BE2C (cell line): ENCODE results near the gene SFTA2.

Source experiments
- DNase-seq: peaks from one replicate; pipeline ENCODE4 v3.0.0-alpha.2; 2020
- H3K27me3 ChIP-seq: fragments of 250-450 bp; sonication (Bioruptor Pico); 2 replicates; pipeline ENCODE4 v1.5.1; 2020; ENCODE audit warnings: mild to moderate bottlenecking
- H3K36me3 ChIP-seq: fragments of 250-450 bp; sonication (Bioruptor Pico); 2 replicates; pipeline ENCODE4 v1.5.1; 2020; ENCODE audit warnings: mild to moderate bottlenecking
- H3K4me1 ChIP-seq: fragments of 250-450 bp; sonication (Bioruptor Pico); 2 replicates; pipeline ENCODE4 v1.5.1; 2020
- H3K4me3 ChIP-seq: 2 replicates; pipeline ENCODE4 v1.5.1; 2011; ENCODE audit warnings: low read depth, low read length
- H3K9me3 ChIP-seq: fragments of 250-450 bp; sonication (Bioruptor Pico); 2 replicates; pipeline ENCODE4 v1.5.1; 2020
- TF ChIP-seq, protein P1 (sequence below): IDR thresholded peaks from 2 replicates; pipeline ENCODE4 v1.5.1; 2012; ENCODE audit warnings: mild to moderate bottlenecking, low read depth, low read length

Gene SFTA2

DNA sequence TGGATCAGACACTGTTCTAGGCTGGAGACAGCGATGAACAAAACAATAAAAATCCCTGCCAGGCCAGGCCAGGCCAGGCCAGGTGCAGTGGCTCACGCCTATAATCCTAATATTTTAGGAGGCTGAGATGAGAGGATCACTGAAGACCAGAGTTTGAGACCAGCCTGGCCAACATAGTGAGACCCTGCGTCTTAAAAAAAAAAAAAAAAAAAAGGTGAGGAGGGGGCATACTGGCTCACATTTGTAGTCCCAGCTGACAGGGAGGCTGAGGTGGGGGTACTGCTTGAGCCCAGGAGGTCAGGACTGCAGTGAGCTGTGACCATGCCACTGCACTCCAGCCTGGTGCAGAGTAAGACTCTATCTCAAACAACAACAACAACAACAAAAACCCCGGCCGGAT, 13.3 kb upstream of the SFTA2 start:
- TF ChIP-seq, protein P1, sequence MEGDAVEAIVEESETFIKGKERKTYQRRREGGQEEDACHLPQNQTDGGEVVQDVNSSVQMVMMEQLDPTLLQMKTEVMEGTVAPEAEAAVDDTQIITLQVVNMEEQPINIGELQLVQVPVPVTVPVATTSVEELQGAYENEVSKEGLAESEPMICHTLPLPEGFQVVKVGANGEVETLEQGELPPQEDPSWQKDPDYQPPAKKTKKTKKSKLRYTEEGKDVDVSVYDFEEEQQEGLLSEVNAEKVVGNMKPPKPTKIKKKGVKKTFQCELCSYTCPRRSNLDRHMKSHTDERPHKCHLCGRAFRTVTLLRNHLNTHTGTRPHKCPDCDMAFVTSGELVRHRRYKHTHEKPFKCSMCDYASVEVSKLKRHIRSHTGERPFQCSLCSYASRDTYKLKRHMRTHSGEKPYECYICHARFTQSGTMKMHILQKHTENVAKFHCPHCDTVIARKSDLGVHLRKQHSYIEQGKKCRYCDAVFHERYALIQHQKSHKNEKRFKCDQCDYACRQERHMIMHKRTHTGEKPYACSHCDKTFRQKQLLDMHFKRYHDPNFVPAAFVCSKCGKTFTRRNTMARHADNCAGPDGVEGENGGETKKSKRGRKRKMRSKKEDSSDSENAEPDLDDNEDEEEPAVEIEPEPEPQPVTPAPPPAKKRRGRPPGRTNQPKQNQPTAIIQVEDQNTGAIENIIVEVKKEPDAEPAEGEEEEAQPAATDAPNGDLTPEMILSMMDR = no peak
- no peaks in the 10 kb centered on the region for H3K9me3 ChIP-seq
- no peaks in the 10 kb centered on the region for H3K4me1 ChIP-seq
- no peak for DNase-seq
- no peak overlapping the region for H3K4me3 ChIP-seq
- H3K36me3 ChIP-seq = no peaks in the 10 kb centered on the region
- H3K27me3 ChIP-seq = peaks cover 26% of the 10 kb centered on the region

DNA sequence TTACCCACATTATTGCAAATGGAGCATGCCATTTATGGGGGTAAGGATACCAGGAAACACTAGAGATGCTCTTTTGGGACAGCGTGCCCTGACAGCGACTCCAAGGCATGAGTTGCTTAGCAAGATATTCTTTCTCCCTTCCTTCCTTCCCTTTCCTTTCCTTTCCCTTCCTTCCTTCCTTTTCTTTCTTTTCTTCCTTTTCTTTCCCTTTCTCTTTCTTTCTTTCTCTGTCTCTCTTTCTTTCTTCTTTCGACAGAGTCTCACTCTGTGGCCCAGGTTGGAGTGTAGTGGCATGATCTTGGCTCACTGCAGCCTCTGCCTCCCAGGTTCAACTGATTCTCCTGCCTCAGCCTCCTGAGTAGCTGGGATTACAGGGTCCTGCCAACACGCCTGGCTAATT, 12.1 kb upstream of the SFTA2 start:
- Histone ChIP-seq H3K4me1 (no peaks in the 10 kb centered on the region), H3K27me3 (peaks cover 26% of the 10 kb centered on the region), H3K4me3 (no peak overlapping the region), H3K36me3 (no peaks in the 10 kb centered on the region), H3K9me3 (no peaks in the 10 kb centered on the region)
- no peak for DNase-seq
- TF ChIP-seq, protein P1 = no peak

DNA sequence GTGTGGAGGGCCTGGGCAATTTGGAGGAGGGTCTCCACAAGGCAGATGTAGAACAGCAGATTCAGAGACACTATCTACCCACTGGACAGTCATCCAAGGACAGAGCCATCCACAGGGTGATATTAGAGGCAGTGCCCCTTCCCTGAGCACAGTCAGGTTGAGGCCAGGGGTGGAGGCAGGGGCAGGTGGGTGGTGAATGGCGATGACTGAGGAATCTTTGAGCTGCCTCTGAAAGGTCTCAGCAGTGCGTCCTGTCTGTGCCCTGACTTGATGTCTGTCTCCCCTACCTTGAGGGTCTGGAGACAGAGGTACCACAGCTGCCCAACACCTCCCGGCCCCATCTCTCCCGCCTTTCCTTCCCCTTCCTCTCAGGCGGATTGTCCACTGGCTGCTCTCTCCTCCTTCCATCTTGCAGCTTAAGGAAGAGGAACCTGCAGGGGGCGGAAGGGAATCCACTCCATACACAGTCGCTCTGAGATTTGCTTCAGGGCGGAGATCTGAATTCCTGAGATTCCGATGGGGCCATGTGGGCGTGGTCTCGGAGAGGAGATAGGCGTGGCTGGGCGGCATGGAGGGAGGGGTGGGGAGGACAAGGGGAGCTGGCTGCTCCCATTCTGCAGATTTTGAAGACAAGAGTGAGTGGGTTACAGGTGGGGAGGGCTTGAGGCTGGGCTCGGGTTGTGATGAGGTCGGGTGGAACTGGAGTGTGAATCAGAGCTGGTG, 10.5 kb upstream of the SFTA2 start:
- Histone ChIP-seq H3K9me3 (no peaks in the 10 kb centered on the region), H3K4me1 (no peaks in the 10 kb centered on the region), H3K27me3 (peaks cover 36% of the 10 kb centered on the region), H3K36me3 (no peaks in the 10 kb centered on the region), H3K4me3 (no peak overlapping the region)
- no peak for DNase-seq
- TF ChIP-seq, protein P1 = peak; percentile 26; the same call in 1 of the 2 replicates

DNA sequence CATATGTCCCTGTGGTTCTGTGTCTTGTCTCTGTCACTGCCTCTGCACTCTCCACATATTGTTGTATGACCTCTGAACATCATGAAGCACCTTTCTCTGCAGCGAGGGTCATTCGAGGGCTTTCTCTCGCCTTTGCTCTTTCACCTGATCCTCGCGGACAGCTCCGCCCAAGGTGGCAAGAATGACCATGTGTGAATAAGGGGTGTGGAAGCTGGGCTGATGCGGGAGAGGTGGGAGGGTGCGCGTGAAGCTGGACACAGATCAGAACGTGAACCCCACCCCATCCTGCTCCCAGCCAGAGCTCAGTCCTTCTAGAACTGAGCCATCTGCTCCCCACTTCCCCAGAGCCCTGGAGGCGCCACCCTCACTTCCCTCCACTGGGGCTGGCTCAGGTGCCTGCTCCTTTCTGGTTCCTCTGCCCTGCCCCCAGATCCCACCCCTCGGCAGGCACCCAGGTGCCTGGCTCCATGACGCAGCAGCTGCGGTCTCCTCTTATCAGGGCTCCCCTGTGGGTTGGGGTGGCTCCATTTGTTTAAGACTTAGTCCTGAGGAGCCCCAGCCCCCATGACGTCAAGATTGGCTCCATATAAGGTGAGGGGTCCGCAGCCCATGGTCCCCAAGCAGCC, 8.5 kb upstream of the SFTA2 start, which contains the start of gene MUCL3:
Gene MUCL3, plus strand, starts transcription at position 613 of the 626 bp plus-strand sequence. CDS start 27 bp downstream, outside the sequence.
- Histone ChIP-seq H3K4me1 (no peaks in the 10 kb centered on the region), H3K4me3 (no peak within 1 kb of the TSS), H3K36me3 (no peaks in the 10 kb centered on the region), H3K9me3 (no peaks in the 10 kb centered on the region), H3K27me3 (peaks cover 29% of the 10 kb centered on the region)
- TF ChIP-seq, protein P1 = no peak
- no peak for DNase-seq

DNA sequence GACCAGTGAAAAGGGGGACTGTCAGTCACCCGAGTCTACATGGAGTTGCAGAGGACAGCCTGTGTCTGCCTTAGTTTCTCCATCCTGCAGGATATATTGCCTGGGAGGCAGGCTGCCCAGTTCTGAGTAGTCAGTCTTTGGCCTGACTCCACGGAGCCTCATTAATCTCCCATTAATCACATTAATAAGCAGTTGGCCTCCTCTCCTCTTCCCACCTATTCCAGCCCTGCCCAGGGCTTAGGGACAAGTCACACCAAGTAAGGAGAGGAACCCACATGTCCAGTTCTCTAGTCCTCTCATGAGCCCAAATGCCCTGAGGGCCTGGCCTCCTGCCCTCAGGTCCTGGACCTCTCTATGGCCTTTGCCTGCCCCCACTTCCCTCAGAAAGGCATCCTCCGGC, 7.5 kb upstream of the SFTA2 start:
- no peaks in the 10 kb centered on the region for H3K4me1 ChIP-seq
- H3K9me3 ChIP-seq = no peaks in the 10 kb centered on the region
- peaks cover 29% of the 10 kb centered on the region for H3K27me3 ChIP-seq
- TF ChIP-seq, protein P1 = no peak
- no peak overlapping the region for H3K4me3 ChIP-seq
- no peak for DNase-seq
- H3K36me3 ChIP-seq = no peaks in the 10 kb centered on the region

DNA sequence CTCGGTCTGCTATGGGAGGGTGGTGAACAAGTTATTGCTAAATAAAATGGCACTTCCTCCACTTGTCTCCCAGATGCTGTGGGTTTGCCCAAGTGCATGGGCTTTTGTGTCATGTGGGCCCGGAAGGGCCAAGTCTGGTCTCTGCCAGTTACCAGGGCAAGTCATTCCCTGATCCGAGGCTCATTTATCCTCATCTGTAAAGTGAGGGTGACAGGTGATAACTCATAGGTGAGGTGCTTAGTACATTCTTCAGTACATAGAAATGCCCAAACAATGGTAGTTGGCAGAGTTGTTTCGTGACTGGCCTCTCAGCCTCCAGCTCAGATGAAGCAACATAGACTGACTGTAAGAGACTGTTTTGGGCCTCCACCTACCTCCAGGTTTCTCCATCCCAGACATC, 6.8 kb upstream of the SFTA2 start:
- H3K27me3 ChIP-seq = peaks cover 29% of the 10 kb centered on the region
- TF ChIP-seq, protein P1 = no peak
- no peaks in the 10 kb centered on the region for H3K4me1 ChIP-seq

More for the DNA sequence above, 6.8 kb upstream of the SFTA2 start:
- Histone ChIP-seq H3K9me3 (no peaks in the 10 kb centered on the region), H3K4me3 (no peak overlapping the region), H3K36me3 (no peaks in the 10 kb centered on the region)
- no peak for DNase-seq
